CD14-positive monocyte (primary cell): Measurements from ENCODE around the gene NDUFB3. TPM values are rescaled to one million over a fixed set of nuclear protein-coding genes. Genes with fewer than 3 reads are reported as not detected.

Source experiments
- DNase-seq, 3 donors: peaks; one replicate each; pipeline ENCODE4 v3.0.0-alpha.2; 2011 to 2022
- H2AFZ ChIP-seq: 2 replicates; pipeline ENCODE4 v1.6.0; 2012; ENCODE audit warnings: mild to moderate bottlenecking, low read depth, low read length, inconsistent platforms; ENCODE audit not compliant: insufficient read depth, poor library complexity, severe bottlenecking
- H3K27ac ChIP-seq, 2 donors: 1 replicate in 1 of 2; 2 replicates in 1 of 2; pipeline ENCODE4 v1.5.1; 2012 to 2013; ENCODE audit warnings: low read length in 2 of 2, control low read depth in 1 of 2, inconsistent platforms in 1 of 2, low read depth in 1 of 2, mild to moderate bottlenecking in 1 of 2
- H3K27me3 ChIP-seq, 2 donors: one replicate each; pipeline versions ENCODE4 v1.6.0 to v1.6.1; 2011 to 2013; ENCODE audit warnings: low read length in 2 of 2; ENCODE audit not compliant: control insufficient read depth in 2 of 2, insufficient read depth in 2 of 2
- H3K36me3 ChIP-seq, 2 donors: replicated peaks in 1 of 2; 1 replicate in 1 of 2; 2 replicates in 1 of 2; pipeline versions ENCODE4 v1.5.1 to v1.6.1; 2012 to 2013; ENCODE audit warnings: low read length in 2 of 2, control low read depth in 1 of 2, inconsistent platforms in 1 of 2, mild to moderate bottlenecking in 1 of 2; ENCODE audit not compliant: insufficient read depth in 2 of 2, control insufficient read depth in 1 of 2
- H3K4me1 ChIP-seq, 2 donors: 1 replicate in 1 of 2; 2 replicates in 1 of 2; pipeline versions ENCODE4 v1.5.1 to v1.6.1; 2012 to 2013; ENCODE audit warnings: low read length in 2 of 2, control low read depth in 1 of 2, inconsistent platforms in 1 of 2, mild to moderate bottlenecking in 1 of 2, moderate library complexity in 1 of 2; ENCODE audit not compliant: insufficient read depth in 2 of 2, control insufficient read depth in 1 of 2
- H3K4me2 ChIP-seq: replicated peaks from 2 replicates; pipeline ENCODE3; 2012; ENCODE audit warnings: low read length, moderate library complexity, mild to moderate bottlenecking; ENCODE audit not compliant: poor library complexity, severe bottlenecking; ENCODE audit errors: extremely low read depth
- H3K4me3 ChIP-seq, 3 experiments: fragments of 200-600 bp in 1 of 3; sonication (generic) in 1 of 3; replicated peaks in 1 of 3; 1 replicate in 2 of 3; 2 replicates in 1 of 3; pipeline ENCODE4 v1.5.1; 2011 to 2013; ENCODE audit warnings: low read length in 3 of 3, mild to moderate bottlenecking in 3 of 3, control low read depth in 2 of 3, low read depth in 2 of 3, inconsistent platforms in 1 of 3, moderate library complexity in 1 of 3
- H3K79me2 ChIP-seq: 2 replicates; pipeline ENCODE4 v1.6.0; 2012; ENCODE audit warnings: mild to moderate bottlenecking, control low read depth, inconsistent platforms, low read length, moderate library complexity; ENCODE audit not compliant: insufficient read depth
- H3K9ac ChIP-seq: 2 replicates; pipeline ENCODE4 v1.6.0; 2017; ENCODE audit warnings: low read length, mild to moderate bottlenecking; ENCODE audit not compliant: insufficient read depth, poor library complexity, severe bottlenecking
- H3K9me3 ChIP-seq, 2 donors: replicated peaks in 1 of 2; 1 replicate in 1 of 2; 2 replicates in 1 of 2; pipeline versions ENCODE4 v1.5.1 to v1.6.1; 2012 to 2013; ENCODE audit warnings: low read length in 2 of 2, control low read depth in 1 of 2; ENCODE audit not compliant: control insufficient read depth in 1 of 2, insufficient read depth in 1 of 2
- H4K20me1 ChIP-seq: 2 replicates; pipeline ENCODE4 v1.6.0; 2012; ENCODE audit warnings: mild to moderate bottlenecking, low read length, control low read depth, moderate library complexity; ENCODE audit not compliant: insufficient read depth
- H3K27ac Mint-ChIP-seq, 7 donors: one replicate each; pipeline ENCODE4 v1.8.0; 2020; ENCODE audit warnings: mild to moderate bottlenecking in 7 of 7, mixed read lengths in 7 of 7, moderate library complexity in 6 of 7, inconsistent platforms in 2 of 7
- H3K27me3 Mint-ChIP-seq, 3 donors: one replicate each; pipeline ENCODE4 v1.8.0; 2021 to 2022; ENCODE audit warnings: low read depth in 3 of 3, mild to moderate bottlenecking in 3 of 3, mixed read lengths in 3 of 3, moderate library complexity in 3 of 3, inconsistent platforms in 1 of 3
- H3K36me3 Mint-ChIP-seq, 2 donors: one replicate each; pipeline ENCODE4 v1.8.0; 2020; ENCODE audit warnings: mixed read lengths in 2 of 2, inconsistent platforms in 1 of 2, mild to moderate bottlenecking in 1 of 2
- H3K4me1 Mint-ChIP-seq: one replicate; pipeline ENCODE4 v1.8.0; 2020; ENCODE audit warnings: mild to moderate bottlenecking, mixed read lengths
- H3K4me3 Mint-ChIP-seq, 2 donors: one replicate each; pipeline ENCODE4 v1.8.0; 2020; ENCODE audit warnings: mild to moderate bottlenecking in 2 of 2, mixed read lengths in 2 of 2, moderate library complexity in 1 of 2
- H3K9me3 Mint-ChIP-seq, 7 donors: one replicate each; pipeline ENCODE4 v1.8.0; 2020 to 2022; ENCODE audit warnings: mixed read lengths in 7 of 7, mild to moderate bottlenecking in 6 of 7, moderate library complexity in 6 of 7, inconsistent platforms in 2 of 7
- CTCF ChIP-seq: fragments of 200-600 bp; IDR thresholded peaks from one replicate; pipeline ENCODE4 v1.8.0; 2022; ENCODE audit warnings: antibody characterized with exemption, mild to moderate bottlenecking
- WGBS: methylation state at CpG from one replicate; pipeline ENCODE4 v1.1.5; 2013; ENCODE audit warnings: missing lambda C conversion rate; ENCODE audit not compliant: insufficient coverage; 5-methylcytosine and 5-hydroxymethylcytosine counted together
- intact Hi-C, 2 donors: fragments of 100-400 bp; cut with micrococcal nuclease; formaldehyde crosslinking; loops; one replicate each; pipeline versions ENCODE4 v1.15.0 to v1.15.1; 2023
- polyA plus RNA-seq, 3 donors: library from polyadenylated mRNA; depleted of rRNA in 1 of 3; unstranded in 2 of 3; stranded (reverse) in 1 of 3; fragments of 300-500 nt in 2 of 3; fragments of >200 nt in 1 of 3; fragmentation: Illumina TruSeq in 2 of 3; gene quantifications; 1 replicate in 2 of 3; 2 replicates in 1 of 3; pipeline ENCODE4 v1.2.3, GENCODE V29; 2012 to 2021

NDUFB3 gene
- polyA plus RNA-seq, 3 donors, result 26.3 to 340 (median 313) TPM

- WGBS, result 100% methylated on average over 1 of the region's 2 CpGs
- Histone ChIP-seq H3K4me2 (peak overlapping the region; percentile 96), H3K36me3 (peaks cover 8 to 21% of the 10 kb centered on the region in 2 donors), H3K27ac (peak overlapping the region; percentile 56 to 96), H4K20me1 (peaks cover 90% of the 10 kb centered on the region), H3K4me1 (peaks cover 97 to 100% of the 10 kb centered on the region in 2 donors), H3K27me3 (no peaks in the 10 kb centered on the region), H3K4me3 (peak overlapping the region in 2 of 3 experiments; percentile 16 to 99), H3K79me2 (peaks cover 100% of the 10 kb centered on the region), H3K9ac (peak overlapping the region; percentile 24), H3K9me3 (no peaks in the 10 kb centered on the region), H2AFZ (no peak overlapping the region)
- no peak for DNase-seq
- Mint-ChIP-seq H3K27ac (peak overlapping the region; percentile 86 to 98 (median 97)), H3K9me3 (peaks cover 0 to 2% (median 0%) of the 10 kb centered on the region in 7 donors), H3K4me3 (peak overlapping the region; percentile 80 to 94), H3K27me3 (no peaks in the 10 kb centered on the region), H3K36me3 (peaks cover 40 to 50% of the 10 kb centered on the region in 2 donors), H3K4me1 (peaks cover 91% of the 10 kb centered on the region)
- TF ChIP-seq CTCF, result no peak
- intact Hi-C loops, result no loop called here
Measured at GRCh38 chr2:201127152-201127511, 55.3 kb downstream of the NDUFB3 start.

- intact Hi-C loops, result no loop called here
- Histone ChIP-seq H3K4me1 (peaks cover 97 to 100% of the 10 kb centered on the region in 2 donors), H3K79me2 (peaks cover 100% of the 10 kb centered on the region), H4K20me1 (peaks cover 90% of the 10 kb centered on the region), H3K9me3 (no peaks in the 10 kb centered on the region), H3K27ac (peak overlapping the region; percentile 56 to 96), H3K4me3 (peak overlapping the region in 2 of 3 experiments; percentile 16 to 99), H3K4me2 (peak overlapping the region; percentile 96), H3K27me3 (no peaks in the 10 kb centered on the region), H3K36me3 (peaks cover 4 to 17% of the 10 kb centered on the region in 2 donors), H3K9ac (peak overlapping the region; percentile 24), H2AFZ (no peak overlapping the region)
- H3K9me3 Mint-ChIP-seq, result no peaks in the 10 kb centered on the region
- WGBS, result 71% methylated on average over 1 of the region's 5 CpGs
- peak overlapping the region; percentile 56 to 80 for H3K4me3 Mint-ChIP-seq
- H3K27ac Mint-ChIP-seq, result peak overlapping the region; percentile 86 to 98 (median 97)
- peaks cover 91% of the 10 kb centered on the region for H3K4me1 Mint-ChIP-seq
- peaks cover 37 to 48% of the 10 kb centered on the region in 2 donors for H3K36me3 Mint-ChIP-seq
- H3K27me3 Mint-ChIP-seq, result no peaks in the 10 kb centered on the region
- TF ChIP-seq CTCF, result no peak
- peak in 1 of 3 donors; percentile 72 for DNase-seq
Measured at GRCh38 chr2:201127570-201127969, 55.8 kb downstream of the NDUFB3 start.
